ENCODE measurements around the gene MTG2.
A peak's percentile ranks its signal among the peaks of the same experiment; 100 is the strongest.

Gene MTG2

GRCh38 chr20:62232770-62233645 is 50.2 kb downstream of the MTG2 start:
- no peak for DNase-seq (ENCODE audit: low read depth in 3 of 3)

GRCh38 chr20:62233684-62234083 is 50.9 kb downstream of the MTG2 start:
- no peak for DNase-seq (ENCODE audit: low read depth in 3 of 3)

GRCh38 chr20:62234339-62234738 is 51.5 kb downstream of the MTG2 start:
- no peak for DNase-seq (ENCODE audit: low read depth in 3 of 3)

GRCh38 chr20:62235001-62235776 is 52.4 kb downstream of the MTG2 start:
- DNase-seq (ENCODE audit: low read depth in 3 of 3): no peak

- no peak for DNase-seq (ENCODE audit: low read depth in 3 of 3)
Observed at GRCh38 chr20:62235777-62236157, 52.9 kb downstream of the MTG2 start.

- DNase-seq (ENCODE audit: low read depth in 3 of 3): no peak
Observed at GRCh38 chr20:62236200-62236599, 53.4 kb downstream of the MTG2 start.

- DNase-seq (ENCODE audit: low read depth in 3 of 3): no peak
Observed at GRCh38 chr20:62236766-62237513, 54.1 kb downstream of the MTG2 start.

GRCh38 chr20:62237514-62237800 is 54.6 kb downstream of the MTG2 start:
- DNase-seq (ENCODE audit: low read depth in 3 of 3): no peak

- peak; percentile 99 to 100 (median 100) for DNase-seq (ENCODE audit: low read depth in 3 of 3)
Observed at GRCh38 chr20:62237801-62238568, 55.2 kb downstream of the MTG2 start, which contains the start of gene OSBPL2. OSBPL2 (plus strand) TSS chr20:62238521; CDS start chr20:62256185, 17,664 bp downstream.

GRCh38 chr20:62238569-62239277 is 55.9 kb downstream of the MTG2 start:
- no peak for DNase-seq (ENCODE audit: low read depth in 3 of 3)

- no peak for DNase-seq (ENCODE audit: low read depth in 3 of 3)
Observed at GRCh38 chr20:62239278-62239879, 56.6 kb downstream of the MTG2 start.

GRCh38 chr20:62240020-62240685 is 57.3 kb downstream of the MTG2 start:
- DNase-seq (ENCODE audit: low read depth in 3 of 3): no peak

GRCh38 chr20:62241506-62241905 is 58.7 kb downstream of the MTG2 start:
- DNase-seq (ENCODE audit: low read depth in 3 of 3): no peak

- no peak for DNase-seq (ENCODE audit: low read depth in 3 of 3)
Observed at GRCh38 chr20:62242176-62242575, 59.3 kb downstream of the MTG2 start.

GRCh38 chr20:62243106-62243505 is 60.3 kb downstream of the MTG2 start:
- DNase-seq (ENCODE audit: low read depth in 3 of 3): no peak

GRCh38 chr20:62243906-62244515 is 61.2 kb downstream of the MTG2 start:
- no peak for DNase-seq (ENCODE audit: low read depth in 3 of 3)

- DNase-seq (ENCODE audit: low read depth in 3 of 3): no peak
Observed at GRCh38 chr20:62244644-62245108, 61.8 kb downstream of the MTG2 start.

GRCh38 chr20:62245911-62246280 is 63.1 kb downstream of the MTG2 start:
- DNase-seq (ENCODE audit: low read depth in 3 of 3): no peak

GRCh38 chr20:62246431-62246830 is 63.6 kb downstream of the MTG2 start:
- DNase-seq (ENCODE audit: low read depth in 3 of 3): no peak

Data from stimulated activated CD4-positive, alpha-beta T cell treated with anti-CD3 and anti-CD28 coated beads, TNF-alpha, amount 100 ng/mL, for 48 hours (primary cell).